GM23248 (cell line): ENCODE results near the gene IFIH1. TPM values are rescaled to one million over a fixed set of nuclear protein-coding genes. Genes with fewer than 3 reads are reported as not detected.
A peak's percentile ranks its signal among the peaks of the same experiment; 100 is the strongest.

Source experiments
- DNase-seq: peaks from one replicate; pipeline ENCODE4 v3.0.0-alpha.2; 2015
- H2AFZ ChIP-seq: fragments of 200-600 bp; sonication (generic); 2 replicates; pipeline ENCODE4 v1.6.1; 2016; ENCODE audit warnings: antibody characterized with exemption
- H3F3A ChIP-seq: fragments of 200-600 bp; sonication (generic); 2 replicates; pipeline ENCODE4 v1.6.1; 2016; ENCODE audit warnings: mild to moderate bottlenecking, antibody characterized with exemption, mixed run types; ENCODE audit not compliant: insufficient read depth
- H3K27ac ChIP-seq: fragments of 200-600 bp; sonication (generic); 2 replicates; pipeline ENCODE4 v1.5.1; 2016; ENCODE audit warnings: mild to moderate bottlenecking
- H3K27me3 ChIP-seq: fragments of 200-600 bp; sonication (generic); replicated peaks from 2 replicates; pipeline ENCODE4 v1.6.1; 2016; ENCODE audit warnings: mild to moderate bottlenecking; ENCODE audit not compliant: insufficient read depth
- H3K36me3 ChIP-seq: fragments of 200-600 bp; sonication (generic); 2 replicates; pipeline ENCODE4 v1.6.1; 2016; ENCODE audit warnings: low read depth, mild to moderate bottlenecking
- H3K4me1 ChIP-seq: fragments of 200-600 bp; sonication (generic); 2 replicates; pipeline ENCODE4 v1.6.1; 2016; ENCODE audit warnings: mild to moderate bottlenecking; ENCODE audit not compliant: insufficient read depth
- H3K4me2 ChIP-seq: fragments of 200-600 bp; sonication (generic); one replicate; pipeline ENCODE4 v1.6.1; 2016; ENCODE audit warnings: mild to moderate bottlenecking; ENCODE audit not compliant: unreplicated experiment
- H3K4me3 ChIP-seq: fragments of 200-600 bp; sonication (generic); 2 replicates; pipeline ENCODE4 v1.5.1; 2016; ENCODE audit warnings: mild to moderate bottlenecking
- H3K79me2 ChIP-seq: fragments of 200-600 bp; sonication (generic); 2 replicates; pipeline ENCODE4 v1.6.1; 2016; ENCODE audit warnings: mild to moderate bottlenecking; ENCODE audit not compliant: insufficient read depth
- H3K9ac ChIP-seq: fragments of 200-600 bp; sonication (generic); 2 replicates; pipeline ENCODE4 v1.6.1; 2016; ENCODE audit warnings: mild to moderate bottlenecking
- H3K9me2 ChIP-seq: fragments of 200-600 bp; sonication (generic); 2 replicates; pipeline ENCODE4 v1.6.1; 2016; ENCODE audit warnings: mixed run types, mild to moderate bottlenecking, moderate library complexity; ENCODE audit not compliant: insufficient read depth
- H3K9me3 ChIP-seq: fragments of 200-600 bp; sonication (generic); one replicate; pipeline ENCODE4 v1.6.1; 2017; ENCODE audit warnings: low read depth
- H4K20me1 ChIP-seq: fragments of 200-600 bp; sonication (generic); 2 replicates; pipeline ENCODE4 v1.6.0; 2016; ENCODE audit not compliant: insufficient read depth
- EZH2 ChIP-seq: fragments of 200-600 bp; sonication (generic); IDR thresholded peaks from 2 replicates; pipeline ENCODE4 v1.6.1; 2018; ENCODE audit warnings: antibody characterized with exemption, mild to moderate bottlenecking; ENCODE audit not compliant: insufficient read depth, poor library complexity, severe bottlenecking
- EZH2phosphoT487 ChIP-seq: fragments of 200-600 bp; sonication (generic); IDR thresholded peaks from 2 replicates; pipeline ENCODE4 v1.6.1; 2018; ENCODE audit warnings: antibody characterized with exemption, moderate library complexity, mild to moderate bottlenecking, low read depth; ENCODE audit not compliant: insufficient read depth
- WGBS, 2 experiments: methylation state at CpG; one replicate each; pipeline ENCODE4 v1.1.6; 2015 to 2017; ENCODE audit warnings: low lambda C conversion rate in 2 of 2, low coverage in 1 of 2; ENCODE audit errors: missing lambda C conversion rate in 2 of 2; 5-methylcytosine and 5-hydroxymethylcytosine counted together
- in situ Hi-C: fragments of 300-500 bp; cut with MboI; formaldehyde crosslinking; loops from 2 replicates; pipeline ENCODE4 v1.15.0; 2020
- polyA plus RNA-seq: library from polyadenylated mRNA; unstranded; fragments of >200 nt; fragmentation: Nextera tagmentation; extraction: Ambion mirVana; gene quantifications from 2 replicates; pipeline ENCODE4 v1.2.1, GENCODE V29; 2016
- total RNA-seq: library from RNA; depleted of rRNA; stranded (reverse); fragments of >200 nt; shearing (Covaris generic); gene quantifications from 2 replicates; pipeline ENCODE4 v1.2.3, GENCODE V29; 2014

Gene IFIH1
- total and polyA plus RNA-seq, 2 experiments from 2014 or later, result 1.3 to 1.6 TPM

DNA sequence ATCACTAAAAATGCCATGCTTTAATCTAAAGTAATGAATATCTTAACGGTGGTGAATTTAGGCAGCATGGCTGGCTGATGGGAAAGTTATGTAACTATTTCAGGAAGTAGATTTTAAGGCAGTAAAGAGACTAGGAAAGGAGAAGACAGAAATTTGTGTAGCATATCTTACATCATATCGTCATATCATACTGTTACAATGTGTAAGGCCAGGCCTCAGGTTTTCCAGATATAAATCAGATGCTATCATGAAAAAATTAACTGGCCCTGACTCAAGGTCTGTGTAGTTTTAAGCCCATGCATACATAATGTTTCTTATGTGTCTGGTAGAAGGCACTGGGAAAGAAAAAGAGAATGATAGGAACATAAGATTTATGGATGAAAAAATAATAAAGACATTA is 66.3 kb downstream of the IFIH1 start:
- Histone ChIP-seq H3K79me2 (no peaks in the 10 kb centered on the region), H3K9me3 (no peaks in the 10 kb centered on the region), H3K9ac (no peak overlapping the region), H3K36me3 (no peaks in the 10 kb centered on the region), H3K9me2 (no peaks in the 10 kb centered on the region), H3K4me2 (no peak overlapping the region), H3K27me3 (no peaks in the 10 kb centered on the region), H3K4me3 (no peak overlapping the region), H3K4me1 (peaks cover 14% of the 10 kb centered on the region), H4K20me1 (no peaks in the 10 kb centered on the region), H2AFZ (no peak overlapping the region), H3K27ac (no peak overlapping the region), H3F3A (peaks cover 15% of the 10 kb centered on the region)
- TF ChIP-seq EZH2 (no peak), EZH2phosphoT487 (no peak)
- WGBS, 2 experiments, result 77 to 78% methylated on average over 2 of the region's 2 CpGs
- no peak for DNase-seq
- in situ Hi-C loops, result no loop called here

- Histone ChIP-seq H3K36me3 (peaks cover 6% of the 10 kb centered on the region), H3K4me2 (peak overlapping the region; percentile 96), H3K4me1 (peaks cover 41% of the 10 kb centered on the region), H3K79me2 (peaks cover 22% of the 10 kb centered on the region), H3K9ac (peak overlapping the region; percentile 61), H3K9me3 (no peaks in the 10 kb centered on the region), H3F3A (peaks cover 54% of the 10 kb centered on the region), H3K9me2 (no peaks in the 10 kb centered on the region), H3K27ac (peak overlapping the region; percentile 97), H2AFZ (0 out of 2 replicates have a peak overlapping the region, but pooled peaks have one; percentile 0), H4K20me1 (no peaks in the 10 kb centered on the region), H3K27me3 (no peaks in the 10 kb centered on the region), H3K4me3 (peak overlapping the region; percentile 88)
- in situ Hi-C loops, result no loop called here
- DNase-seq, result peak; percentile 75
- TF ChIP-seq EZH2phosphoT487, result no peak
- TF ChIP-seq EZH2, result no peak
These were observed 72.7 kb downstream of the IFIH1 start for GRCh38 chr2:162245781-162246180.

DNA sequence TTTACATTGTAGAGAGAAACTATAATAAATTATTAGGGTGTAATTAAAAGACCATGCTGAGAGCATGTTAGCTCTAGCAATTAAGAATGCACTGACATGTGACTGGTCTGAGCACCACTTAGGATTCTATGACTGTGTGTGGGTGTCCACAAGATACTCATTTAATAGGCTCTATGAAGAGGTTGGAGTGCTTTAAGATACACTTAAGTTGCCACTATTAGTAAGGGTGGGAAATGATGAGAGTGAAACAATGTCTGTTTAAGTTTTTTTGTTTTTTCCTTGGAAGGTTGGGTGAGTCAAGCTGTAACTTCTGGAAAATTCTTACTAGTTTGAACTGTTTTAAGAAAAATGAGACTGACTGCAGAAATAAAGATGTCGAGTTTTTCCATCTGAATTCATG is 73.4 kb downstream of the IFIH1 start:
- H3K27ac ChIP-seq, result peak overlapping the region; percentile 97
- DNase-seq, result peak; percentile 55
- peaks cover 54% of the 10 kb centered on the region for H3F3A ChIP-seq
- H4K20me1 ChIP-seq, result no peaks in the 10 kb centered on the region
- H3K4me3 ChIP-seq, result peak overlapping the region; percentile 88
- WGBS, 2 experiments, result 0 to 2% methylated on average over 1 of the region's 1 CpG
- in situ Hi-C loops, result no loop called here
- peak overlapping the region; percentile 61 for H3K9ac ChIP-seq
- peaks cover 29% of the 10 kb centered on the region for H3K79me2 ChIP-seq
- peaks cover 48% of the 10 kb centered on the region for H3K4me1 ChIP-seq
- no peak for TF ChIP-seq EZH2
- no peak for TF ChIP-seq EZH2phosphoT487
- no peaks in the 10 kb centered on the region for H3K9me2 ChIP-seq
- H3K9me3 ChIP-seq, result no peaks in the 10 kb centered on the region
- H2AFZ ChIP-seq, result no peak overlapping the region
- H3K4me2 ChIP-seq, result peak overlapping the region; percentile 96
- no peaks in the 10 kb centered on the region for H3K27me3 ChIP-seq
- H3K36me3 ChIP-seq, result peaks cover 11% of the 10 kb centered on the region

GRCh38 chr2:162244541-162245031 is 73.9 kb downstream of the IFIH1 start:
- in situ Hi-C loops, result no loop called here
- WGBS, 2 experiments, result 2 to 6% methylated on average over 2 of the region's 2 CpGs
- H2AFZ ChIP-seq, result no peak overlapping the region

More at GRCh38 chr2:162244541-162245031, 73.9 kb downstream of the IFIH1 start:
- H3K4me2 ChIP-seq, result peak overlapping the region; percentile 96
- peaks cover 34% of the 10 kb centered on the region for H3K79me2 ChIP-seq
- H3K36me3 ChIP-seq, result peaks cover 16% of the 10 kb centered on the region
- peak overlapping the region; percentile 88 for H3K9ac ChIP-seq
- no peaks in the 10 kb centered on the region for H4K20me1 ChIP-seq
- H3K9me3 ChIP-seq, result no peaks in the 10 kb centered on the region
- H3K4me3 ChIP-seq, result peak overlapping the region; percentile 88
- peaks cover 54% of the 10 kb centered on the region for H3F3A ChIP-seq
- DNase-seq, result peak; percentile 96
- TF ChIP-seq EZH2, result no peak
- no peak for TF ChIP-seq EZH2phosphoT487
- H3K27me3 ChIP-seq, result no peaks in the 10 kb centered on the region
- peaks cover 52% of the 10 kb centered on the region for H3K4me1 ChIP-seq
- H3K9me2 ChIP-seq, result no peaks in the 10 kb centered on the region
- H3K27ac ChIP-seq, result peak overlapping the region; percentile 97
